Raji (cell line): ENCODE results near the gene RPP40.

ENCODE experiments used
- POLR2A ChIP-seq: IDR thresholded peaks from 2 replicates; pipeline ENCODE4 v1.6.1; 2011; ENCODE audit warnings: low read depth, low read length, control low read depth; ENCODE audit not compliant: insufficient read depth

RPP40 gene

GRCh38 chr6:4961322-4962168 lies 42.3 kb downstream of the RPP40 start:
- TF ChIP-seq POLR2A, result no peak

- TF ChIP-seq POLR2A, result no peak
Observed at GRCh38 chr6:4958624-4959023, 45.2 kb downstream of the RPP40 start.

GRCh38 chr6:4957521-4958231 lies 46.2 kb downstream of the RPP40 start:
- TF ChIP-seq POLR2A, result no peak

- no peak for TF ChIP-seq POLR2A
Observed at GRCh38 chr6:4956625-4957024, 47.2 kb downstream of the RPP40 start.

GRCh38 chr6:4953440-4953839 lies 50.4 kb downstream of the RPP40 start:
- TF ChIP-seq POLR2A, result no peak

- no peak for TF ChIP-seq POLR2A
Observed at GRCh38 chr6:4950836-4951533, 52.9 kb downstream of the RPP40 start.

- TF ChIP-seq POLR2A, result no peak
Observed at GRCh38 chr6:4950076-4950475, 53.8 kb downstream of the RPP40 start.

GRCh38 chr6:4948781-4949450 lies 54.9 kb downstream of the RPP40 start:
- TF ChIP-seq POLR2A, result no peak

GRCh38 chr6:4947716-4948115 lies 56.1 kb downstream of the RPP40 start:
- no peak for TF ChIP-seq POLR2A

- no peak for TF ChIP-seq POLR2A
Observed at GRCh38 chr6:4946521-4946920, 57.3 kb downstream of the RPP40 start.
